ENCODE data around the gene IL33. TPM values are rescaled to one million over a fixed set of nuclear protein-coding genes. Genes with fewer than 3 reads are reported as not detected.

IL33 gene
- total and polyA plus RNA-seq, 2 of the 8 experiments (the other 6 are each of a cell fraction or from before 2014, with no cell fraction given): not detected

DNA sequence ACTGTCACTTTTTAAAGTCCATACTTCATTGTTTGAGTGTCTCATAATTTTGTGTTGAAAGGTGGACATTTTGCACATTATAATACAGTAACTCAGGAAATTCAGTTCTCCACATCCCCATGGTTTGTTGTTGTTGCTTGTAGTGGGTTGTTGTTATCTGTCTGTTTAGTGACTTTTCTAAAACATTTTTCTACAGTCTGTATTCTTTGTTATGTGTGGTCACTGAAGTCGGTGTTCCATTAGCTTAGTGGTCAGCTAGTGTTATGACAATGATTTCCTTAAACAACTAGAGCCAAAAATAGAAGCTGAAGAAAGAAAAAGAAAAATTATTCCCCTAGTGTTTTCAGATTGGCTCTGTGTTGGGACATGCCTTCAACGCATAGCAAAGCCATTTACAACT lies 5.6 kb upstream of the IL33 start (continued):
- TF ChIP-seq, protein P1, sequence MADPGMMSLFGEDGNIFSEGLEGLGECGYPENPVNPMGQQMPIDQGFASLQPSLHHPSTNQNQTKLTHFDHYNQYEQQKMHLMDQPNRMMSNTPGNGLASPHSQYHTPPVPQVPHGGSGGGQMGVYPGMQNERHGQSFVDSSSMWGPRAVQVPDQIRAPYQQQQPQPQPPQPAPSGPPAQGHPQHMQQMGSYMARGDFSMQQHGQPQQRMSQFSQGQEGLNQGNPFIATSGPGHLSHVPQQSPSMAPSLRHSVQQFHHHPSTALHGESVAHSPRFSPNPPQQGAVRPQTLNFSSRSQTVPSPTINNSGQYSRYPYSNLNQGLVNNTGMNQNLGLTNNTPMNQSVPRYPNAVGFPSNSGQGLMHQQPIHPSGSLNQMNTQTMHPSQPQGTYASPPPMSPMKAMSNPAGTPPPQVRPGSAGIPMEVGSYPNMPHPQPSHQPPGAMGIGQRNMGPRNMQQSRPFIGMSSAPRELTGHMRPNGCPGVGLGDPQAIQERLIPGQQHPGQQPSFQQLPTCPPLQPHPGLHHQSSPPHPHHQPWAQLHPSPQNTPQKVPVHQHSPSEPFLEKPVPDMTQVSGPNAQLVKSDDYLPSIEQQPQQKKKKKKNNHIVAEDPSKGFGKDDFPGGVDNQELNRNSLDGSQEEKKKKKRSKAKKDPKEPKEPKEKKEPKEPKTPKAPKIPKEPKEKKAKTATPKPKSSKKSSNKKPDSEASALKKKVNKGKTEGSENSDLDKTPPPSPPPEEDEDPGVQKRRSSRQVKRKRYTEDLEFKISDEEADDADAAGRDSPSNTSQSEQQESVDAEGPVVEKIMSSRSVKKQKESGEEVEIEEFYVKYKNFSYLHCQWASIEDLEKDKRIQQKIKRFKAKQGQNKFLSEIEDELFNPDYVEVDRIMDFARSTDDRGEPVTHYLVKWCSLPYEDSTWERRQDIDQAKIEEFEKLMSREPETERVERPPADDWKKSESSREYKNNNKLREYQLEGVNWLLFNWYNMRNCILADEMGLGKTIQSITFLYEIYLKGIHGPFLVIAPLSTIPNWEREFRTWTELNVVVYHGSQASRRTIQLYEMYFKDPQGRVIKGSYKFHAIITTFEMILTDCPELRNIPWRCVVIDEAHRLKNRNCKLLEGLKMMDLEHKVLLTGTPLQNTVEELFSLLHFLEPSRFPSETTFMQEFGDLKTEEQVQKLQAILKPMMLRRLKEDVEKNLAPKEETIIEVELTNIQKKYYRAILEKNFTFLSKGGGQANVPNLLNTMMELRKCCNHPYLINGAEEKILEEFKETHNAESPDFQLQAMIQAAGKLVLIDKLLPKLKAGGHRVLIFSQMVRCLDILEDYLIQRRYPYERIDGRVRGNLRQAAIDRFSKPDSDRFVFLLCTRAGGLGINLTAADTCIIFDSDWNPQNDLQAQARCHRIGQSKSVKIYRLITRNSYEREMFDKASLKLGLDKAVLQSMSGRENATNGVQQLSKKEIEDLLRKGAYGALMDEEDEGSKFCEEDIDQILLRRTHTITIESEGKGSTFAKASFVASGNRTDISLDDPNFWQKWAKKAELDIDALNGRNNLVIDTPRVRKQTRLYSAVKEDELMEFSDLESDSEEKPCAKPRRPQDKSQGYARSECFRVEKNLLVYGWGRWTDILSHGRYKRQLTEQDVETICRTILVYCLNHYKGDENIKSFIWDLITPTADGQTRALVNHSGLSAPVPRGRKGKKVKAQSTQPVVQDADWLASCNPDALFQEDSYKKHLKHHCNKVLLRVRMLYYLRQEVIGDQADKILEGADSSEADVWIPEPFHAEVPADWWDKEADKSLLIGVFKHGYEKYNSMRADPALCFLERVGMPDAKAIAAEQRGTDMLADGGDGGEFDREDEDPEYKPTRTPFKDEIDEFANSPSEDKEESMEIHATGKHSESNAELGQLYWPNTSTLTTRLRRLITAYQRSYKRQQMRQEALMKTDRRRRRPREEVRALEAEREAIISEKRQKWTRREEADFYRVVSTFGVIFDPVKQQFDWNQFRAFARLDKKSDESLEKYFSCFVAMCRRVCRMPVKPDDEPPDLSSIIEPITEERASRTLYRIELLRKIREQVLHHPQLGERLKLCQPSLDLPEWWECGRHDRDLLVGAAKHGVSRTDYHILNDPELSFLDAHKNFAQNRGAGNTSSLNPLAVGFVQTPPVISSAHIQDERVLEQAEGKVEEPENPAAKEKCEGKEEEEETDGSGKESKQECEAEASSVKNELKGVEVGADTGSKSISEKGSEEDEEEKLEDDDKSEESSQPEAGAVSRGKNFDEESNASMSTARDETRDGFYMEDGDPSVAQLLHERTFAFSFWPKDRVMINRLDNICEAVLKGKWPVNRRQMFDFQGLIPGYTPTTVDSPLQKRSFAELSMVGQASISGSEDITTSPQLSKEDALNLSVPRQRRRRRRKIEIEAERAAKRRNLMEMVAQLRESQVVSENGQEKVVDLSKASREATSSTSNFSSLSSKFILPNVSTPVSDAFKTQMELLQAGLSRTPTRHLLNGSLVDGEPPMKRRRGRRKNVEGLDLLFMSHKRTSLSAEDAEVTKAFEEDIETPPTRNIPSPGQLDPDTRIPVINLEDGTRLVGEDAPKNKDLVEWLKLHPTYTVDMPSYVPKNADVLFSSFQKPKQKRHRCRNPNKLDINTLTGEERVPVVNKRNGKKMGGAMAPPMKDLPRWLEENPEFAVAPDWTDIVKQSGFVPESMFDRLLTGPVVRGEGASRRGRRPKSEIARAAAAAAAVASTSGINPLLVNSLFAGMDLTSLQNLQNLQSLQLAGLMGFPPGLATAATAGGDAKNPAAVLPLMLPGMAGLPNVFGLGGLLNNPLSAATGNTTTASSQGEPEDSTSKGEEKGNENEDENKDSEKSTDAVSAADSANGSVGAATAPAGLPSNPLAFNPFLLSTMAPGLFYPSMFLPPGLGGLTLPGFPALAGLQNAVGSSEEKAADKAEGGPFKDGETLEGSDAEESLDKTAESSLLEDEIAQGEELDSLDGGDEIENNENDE (IDR thresholded peaks at IDR 0.05; ENCODE audit: insufficient replicate concordance, low read length): no peak
- no peak for TF ChIP-seq RNF2 (IDR thresholded peaks at IDR 0.05; ENCODE audit: borderline replicate concordance, low read depth, low read length, missing control alignments, poor library complexity, severe bottlenecking)
- no peak for TF ChIP-seq HDAC2 (IDR thresholded peaks at IDR 0.05; ENCODE audit: borderline replicate concordance in 1 of 2, low read depth in 2 of 2, low read length in 2 of 2)
- no peak for TF ChIP-seq RXRA (IDR thresholded peaks at IDR 0.05; ENCODE audit: insufficient read depth, low read depth, low read length)
- no peak for TF ChIP-seq SAP30 (IDR thresholded peaks at IDR 0.05; ENCODE audit: insufficient read depth, insufficient replicate concordance, low read length)
- TF ChIP-seq GTF2F1 (IDR thresholded peaks at IDR 0.05; ENCODE audit: borderline replicate concordance, low read depth, low read length): no peak
- no peak for TF ChIP-seq CHD2 (IDR thresholded peaks at IDR 0.05; ENCODE audit: low read length)
- no peak for TF ChIP-seq TCF12 (IDR thresholded peaks at IDR 0.05; ENCODE audit: low read depth, low read length)
- TF ChIP-seq TAF7 (optimal IDR thresholded peaks at IDR 0.05; ENCODE audit: borderline replicate concordance, low read depth, low read length): no peak
- no peak for TF ChIP-seq SRF (IDR thresholded peaks at IDR 0.05; ENCODE audit: low read depth, low read length)
